GM12892 (cell line): Measurements from ENCODE around the gene EVL.

Experiments used
- POLR2A ChIP-seq: IDR thresholded peaks from 2 replicates; pipeline ENCODE4 v1.6.1; 2011; ENCODE audit warnings: low read depth, low read length, control low read depth
- POLR2AphosphoS5 ChIP-seq: IDR thresholded peaks from 2 replicates; pipeline ENCODE4 v1.6.1; 2011; ENCODE audit warnings: low read depth, low read length, control low read depth
- TAF1 ChIP-seq: IDR thresholded peaks from 2 replicates; pipeline ENCODE4 v1.6.1; 2011; ENCODE audit warnings: low read depth, mild to moderate bottlenecking, control low read depth, low read length, borderline replicate concordance

- TF ChIP-seq POLR2A (no peak), POLR2AphosphoS5 (no peak), TAF1 (no peak)
Observed at GRCh38 chr14:100049220-100049619, 16.0 kb upstream of the EVL start.
